GM13977 (cell line): ENCODE results near the gene TMPRSS11D.

ENCODE experiments used
- DNase-seq: peaks from one replicate; pipeline ENCODE4 v3.0.0; 2012; ENCODE audit warnings: low spot score
- in situ Hi-C: fragments of 300-500 bp; cut with MboI; formaldehyde crosslinking; loops from one replicate; pipeline ENCODE4 v1.12.0; 2022; ENCODE audit warnings: low sequenced_read_pairs, low pct_unique_long_range_greater_than_20kb, mixed read lengths, inconsistent platforms; ENCODE audit not compliant: unreplicated experiment
- TF ChIP-seq, protein P1 (sequence below): IDR thresholded peaks from 2 replicates; pipeline ENCODE4 v1.5.1; 2012; ENCODE audit warnings: mild to moderate bottlenecking, control low read depth; ENCODE audit not compliant: insufficient read depth; ENCODE audit errors: extremely low read depth, missing control alignments

Gene TMPRSS11D

DNA sequence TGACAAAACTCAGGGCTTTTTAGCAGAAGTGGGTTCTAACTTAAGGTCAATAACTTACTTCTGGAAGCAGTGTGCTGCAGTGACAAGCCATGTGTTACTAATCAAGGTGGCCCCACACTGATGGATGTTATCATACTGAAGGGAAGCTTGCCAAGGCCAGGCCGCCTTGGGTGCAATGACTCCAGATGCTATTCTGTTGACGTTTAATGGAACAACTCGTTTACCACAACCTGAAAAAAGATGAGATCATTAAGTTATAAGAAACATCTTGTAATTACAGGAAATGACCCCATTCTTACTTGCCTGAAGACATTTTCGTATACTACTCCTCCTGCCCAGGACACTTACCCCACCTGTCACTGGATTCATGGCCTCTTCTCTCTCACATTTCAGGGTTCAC lies 38.9 kb upstream of the TMPRSS11D start:
- TF ChIP-seq, protein P1, sequence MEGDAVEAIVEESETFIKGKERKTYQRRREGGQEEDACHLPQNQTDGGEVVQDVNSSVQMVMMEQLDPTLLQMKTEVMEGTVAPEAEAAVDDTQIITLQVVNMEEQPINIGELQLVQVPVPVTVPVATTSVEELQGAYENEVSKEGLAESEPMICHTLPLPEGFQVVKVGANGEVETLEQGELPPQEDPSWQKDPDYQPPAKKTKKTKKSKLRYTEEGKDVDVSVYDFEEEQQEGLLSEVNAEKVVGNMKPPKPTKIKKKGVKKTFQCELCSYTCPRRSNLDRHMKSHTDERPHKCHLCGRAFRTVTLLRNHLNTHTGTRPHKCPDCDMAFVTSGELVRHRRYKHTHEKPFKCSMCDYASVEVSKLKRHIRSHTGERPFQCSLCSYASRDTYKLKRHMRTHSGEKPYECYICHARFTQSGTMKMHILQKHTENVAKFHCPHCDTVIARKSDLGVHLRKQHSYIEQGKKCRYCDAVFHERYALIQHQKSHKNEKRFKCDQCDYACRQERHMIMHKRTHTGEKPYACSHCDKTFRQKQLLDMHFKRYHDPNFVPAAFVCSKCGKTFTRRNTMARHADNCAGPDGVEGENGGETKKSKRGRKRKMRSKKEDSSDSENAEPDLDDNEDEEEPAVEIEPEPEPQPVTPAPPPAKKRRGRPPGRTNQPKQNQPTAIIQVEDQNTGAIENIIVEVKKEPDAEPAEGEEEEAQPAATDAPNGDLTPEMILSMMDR = no peak
- DNase-seq = no peak
- in situ Hi-C loops = no loop called here

DNA sequence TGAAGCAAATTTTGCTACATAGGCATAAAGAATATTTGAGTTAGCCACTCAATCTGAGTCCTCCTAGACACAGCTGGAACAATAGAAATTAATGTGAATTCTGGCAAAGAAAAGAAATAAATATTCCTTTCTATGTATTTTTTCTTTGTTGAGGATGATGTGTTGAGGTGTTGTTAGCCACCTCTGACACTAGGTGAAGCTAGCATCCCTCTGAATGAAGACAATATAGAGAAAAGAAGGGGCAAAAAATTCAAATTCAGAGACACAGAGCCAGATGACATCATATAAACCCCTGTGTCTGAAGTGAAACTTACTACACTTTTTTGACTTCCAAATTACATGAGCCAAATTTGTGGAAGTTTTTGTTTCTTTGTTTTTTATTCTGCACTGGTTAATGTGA lies 34.6 kb upstream of the TMPRSS11D start:
- in situ Hi-C loops = loop anchor here (10.0 kb wide), 1 partner anchor 374 kb away; the partner anchor contains the start of gene CENPC
- DNase-seq = no peak
- TF ChIP-seq, protein P1 = peak; percentile 20

GRCh38 chr4:67915400-67915966 lies 31.7 kb upstream of the TMPRSS11D start:
- TF ChIP-seq, protein P1 = no peak
- in situ Hi-C loops = loop anchor here (10.0 kb wide), 1 partner anchor 371 kb away; the partner anchor contains the start of gene CENPC
- no peak for DNase-seq

- TF ChIP-seq, protein P1 = no peak
- DNase-seq = no peak
- in situ Hi-C loops = loop anchor here (10.0 kb wide), 1 partner anchor 367 kb away; the partner anchor contains the start of gene CENPC
Measured at GRCh38 chr4:67912080-67912479, 28.3 kb upstream of the TMPRSS11D start.

- TF ChIP-seq, protein P1 = no peak
- in situ Hi-C loops = loop anchor here (10.0 kb wide), 1 partner anchor 367 kb away; the partner anchor contains the start of gene CENPC
Measured at GRCh38 chr4:67911638-67912037, 27.8 kb upstream of the TMPRSS11D start.

GRCh38 chr4:67911141-67911540 lies 27.3 kb upstream of the TMPRSS11D start:
- TF ChIP-seq, protein P1 = no peak
- DNase-seq = no peak
- in situ Hi-C loops = loop anchor here (10.0 kb wide), 1 partner anchor 366 kb away; the partner anchor contains the start of gene CENPC

More at GRCh38 chr4:67911638-67912037, 27.8 kb upstream of the TMPRSS11D start:
- no peak for DNase-seq

DNA sequence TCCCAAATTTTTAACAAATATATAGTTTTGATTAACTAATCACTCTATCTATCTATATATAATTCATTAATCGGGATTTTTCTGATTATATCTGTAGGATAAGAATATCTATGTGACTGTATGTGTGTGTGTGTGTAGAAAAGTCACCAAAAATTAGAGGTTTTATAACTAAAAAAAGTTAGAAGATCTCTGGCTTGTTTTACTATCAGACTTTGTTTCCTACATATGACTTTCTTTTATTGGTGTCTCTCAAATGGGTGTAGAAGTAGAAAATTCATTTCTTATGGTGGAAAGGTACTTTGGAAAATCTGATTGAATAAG lies 26.7 kb upstream of the TMPRSS11D start:
- no peak for DNase-seq
- TF ChIP-seq, protein P1 = no peak
- in situ Hi-C loops = loop anchor here (10.0 kb wide), 1 partner anchor 366 kb away; the partner anchor contains the start of gene CENPC
